Karpas-422 (cell line): ENCODE results near the gene ANGPTL3. TPM values are rescaled to one million over a fixed set of nuclear protein-coding genes. Genes with fewer than 3 reads are reported as not detected.
"Not testable (repeated sequence)": the region's sequence is repeated elsewhere in the genome, so short reads cannot be mapped to it uniquely, and the experiment has no call there.

Source experiments
- DNase-seq: peaks from one replicate; pipeline ENCODE4 v3.0.0-alpha.2; 2015
- H2AFZ ChIP-seq: fragments of 200-600 bp; sonication (generic); 2 replicates; pipeline ENCODE4 v1.6.1; 2014; ENCODE audit warnings: antibody characterized with exemption, low read length, mixed read lengths
- H3K27ac ChIP-seq: fragments of 200-600 bp; sonication (generic); 2 replicates; pipeline ENCODE4 v1.5.1; 2014; ENCODE audit warnings: mild to moderate bottlenecking, low read length, moderate library complexity
- H3K27me3 ChIP-seq: fragments of 200-600 bp; sonication (generic); 2 replicates; pipeline ENCODE4 v1.6.1; 2014; ENCODE audit warnings: low read length, mixed read lengths
- H3K36me3 ChIP-seq: fragments of 200-600 bp; sonication (generic); 2 replicates; pipeline ENCODE4 v1.6.1; 2014; ENCODE audit warnings: low read length, mixed read lengths; ENCODE audit not compliant: insufficient read depth
- H3K4me1 ChIP-seq: fragments of 200-600 bp; sonication (generic); 2 replicates; pipeline ENCODE4 v1.6.1; 2014; ENCODE audit warnings: mild to moderate bottlenecking, low read length, mixed read lengths
- H3K4me2 ChIP-seq: fragments of 200-600 bp; sonication (generic); 2 replicates; pipeline ENCODE4 v1.6.1; 2014; ENCODE audit warnings: low read length, low read depth, mild to moderate bottlenecking; ENCODE audit not compliant: poor library complexity, severe bottlenecking
- H3K4me3 ChIP-seq: fragments of 200-600 bp; sonication (generic); 2 replicates; pipeline ENCODE4 v1.5.1; 2014; ENCODE audit warnings: mild to moderate bottlenecking, antibody characterized with exemption, low read length, mixed read lengths
- H3K79me2 ChIP-seq: fragments of 200-600 bp; sonication (generic); 2 replicates; pipeline ENCODE4 v1.6.1; 2014; ENCODE audit warnings: mild to moderate bottlenecking, low read length, mixed read lengths
- H3K9ac ChIP-seq: fragments of 200-600 bp; sonication (generic); 2 replicates; pipeline ENCODE4 v1.6.0; 2014; ENCODE audit warnings: low read length
- H3K9me2 ChIP-seq: fragments of 200-600 bp; sonication (generic), shearing (Covaris generic); replicated peaks from 2 replicates; pipeline ENCODE4 v1.6.0; 2014; ENCODE audit warnings: mild to moderate bottlenecking, low read length, moderate library complexity; ENCODE audit not compliant: insufficient read depth
- H3K9me3 ChIP-seq: fragments of 300-700, 200-600 bp; sonication (generic); 2 replicates; pipeline ENCODE4 v1.6.1; 2014; ENCODE audit warnings: low read length, mixed read lengths
- H4K20me1 ChIP-seq: fragments of 200-600 bp; sonication (generic); 2 replicates; pipeline ENCODE4 v1.6.1; 2014; ENCODE audit warnings: mild to moderate bottlenecking, antibody characterized with exemption, low read length, low read depth; ENCODE audit not compliant: insufficient read depth
- total RNA-seq: library from RNA; depleted of rRNA; stranded (reverse); fragments of >200 nt; shearing (Covaris generic); gene quantifications from 2 replicates; pipeline ENCODE4 v1.2.3, GENCODE V29; 2014; ENCODE audit warnings: low replicate concordance

The ANGPTL3 gene
- total RNA-seq, 1 experiment from 2014 or later: not detected

DNA sequence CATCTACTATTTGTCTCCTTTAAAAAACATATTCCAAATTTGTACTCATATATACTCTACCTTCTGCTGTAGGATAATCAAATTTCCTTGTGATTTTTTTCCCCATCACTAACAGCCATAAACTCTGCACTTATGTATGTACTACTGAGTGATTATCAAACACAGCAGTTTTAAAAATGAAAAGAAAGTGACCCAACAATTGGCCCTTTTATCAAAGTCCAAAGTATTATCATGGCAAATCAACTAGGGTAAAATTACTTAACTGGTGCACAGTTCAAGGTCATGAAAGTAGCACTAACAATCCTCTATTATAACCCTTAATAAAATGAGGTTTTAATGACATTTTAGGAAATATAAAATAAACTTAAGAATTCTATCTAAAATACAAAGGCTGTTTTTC lies 11.6 kb downstream of the ANGPTL3 start:
- Histone ChIP-seq H3K79me2 (no peaks in the 10 kb centered on the region), H2AFZ (no peak overlapping the region), H3K4me2 (no peak overlapping the region), H3K9ac (no peak overlapping the region), H3K36me3 (no peaks in the 10 kb centered on the region), H4K20me1 (no peaks in the 10 kb centered on the region), H3K9me3 (no peaks in the 10 kb centered on the region), H3K9me2 (no peaks in the 10 kb centered on the region), H3K27ac (no peak overlapping the region), H3K4me1 (peaks cover 11% of the 10 kb centered on the region), H3K4me3 (no peak overlapping the region), H3K27me3 (no peaks in the 10 kb centered on the region)
- no peak for DNase-seq

DNA sequence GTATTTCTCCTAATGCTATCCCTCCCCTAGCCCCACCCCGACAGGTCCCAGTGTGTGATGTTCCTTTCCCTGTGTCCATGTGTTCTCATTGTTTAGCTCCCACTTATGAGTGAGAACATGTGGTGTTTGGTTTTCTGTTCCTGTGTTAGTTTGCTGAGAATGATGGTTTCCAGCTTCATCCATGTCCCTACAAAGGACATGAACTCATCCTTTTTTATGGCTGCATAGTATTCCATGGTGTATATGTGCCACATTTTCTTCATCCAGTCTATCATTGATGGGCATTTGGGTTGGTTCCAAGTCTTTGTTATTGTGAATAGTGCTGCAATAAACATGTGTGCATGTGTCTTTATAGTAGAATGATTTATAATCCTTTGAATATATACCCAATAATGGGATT lies 13.3 kb downstream of the ANGPTL3 start:
- H3K36me3 ChIP-seq, H3K4me3 ChIP-seq, H3K27ac ChIP-seq, H3K9ac ChIP-seq, H3K4me2 ChIP-seq, H3K9me3 ChIP-seq, H3K9me2 ChIP-seq, H3K27me3 ChIP-seq, H3K79me2 ChIP-seq, H2AFZ ChIP-seq, DNase-seq, H4K20me1 ChIP-seq: not testable (repeated sequence)
- peaks cover 11% of the 10 kb centered on the region for H3K4me1 ChIP-seq

DNA sequence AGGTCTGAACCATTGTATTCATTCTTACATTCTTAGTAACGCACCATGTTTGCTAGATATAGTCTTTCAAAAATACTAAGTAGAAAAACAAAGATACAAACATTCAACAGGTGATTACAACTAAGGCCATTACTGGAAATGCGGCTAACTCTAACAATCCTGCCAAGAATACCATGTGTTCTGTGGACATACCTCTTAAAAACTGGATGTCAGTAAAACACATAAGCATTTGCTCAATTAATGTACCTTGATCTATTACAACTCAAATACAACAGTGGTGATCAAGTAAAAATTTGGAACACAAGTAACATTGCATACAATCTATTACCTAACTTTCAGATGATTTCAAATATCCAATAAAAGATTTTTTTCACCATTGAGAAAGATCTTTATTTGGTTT lies 15.4 kb downstream of the ANGPTL3 start:
- Histone ChIP-seq H3K9me3 (no peaks in the 10 kb centered on the region), H3K27ac (no peak overlapping the region), H3K4me3 (0 out of 2 replicates have a peak overlapping the region, but pooled peaks have one; percentile 11), H3K4me1 (peaks cover 11% of the 10 kb centered on the region), H3K79me2 (no peaks in the 10 kb centered on the region), H3K9ac (no peak overlapping the region), H3K36me3 (no peaks in the 10 kb centered on the region), H2AFZ (no peak overlapping the region), H3K27me3 (no peaks in the 10 kb centered on the region), H3K9me2 (no peaks in the 10 kb centered on the region), H4K20me1 (no peaks in the 10 kb centered on the region), H3K4me2 (peak overlapping the region; percentile 53)
- no peak for DNase-seq

DNA sequence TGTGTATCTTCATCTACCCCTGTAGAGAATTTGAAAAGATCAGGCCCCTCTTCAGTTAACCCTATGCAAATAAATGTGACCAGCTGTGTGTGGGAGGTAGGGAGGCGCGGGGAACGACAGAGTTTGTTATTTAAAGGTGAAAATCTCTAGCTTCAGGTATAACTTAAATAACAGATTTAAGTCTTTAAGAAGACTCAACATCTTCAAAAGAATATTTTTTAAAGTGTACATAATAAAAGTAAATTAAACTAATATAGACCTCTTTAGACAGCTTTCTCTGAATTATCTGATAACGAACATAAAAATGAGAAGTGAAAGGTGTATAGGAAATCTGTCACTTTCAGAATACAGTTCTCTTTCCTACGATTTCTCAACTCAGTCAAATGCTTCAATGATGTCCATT lies 16.0 kb downstream of the ANGPTL3 start:
- Histone ChIP-seq H3K9me2 (no peaks in the 10 kb centered on the region), H3K36me3 (no peaks in the 10 kb centered on the region), H3K79me2 (no peaks in the 10 kb centered on the region), H3K9me3 (no peaks in the 10 kb centered on the region), H3K4me3 (0 out of 2 replicates have a peak overlapping the region, but pooled peaks have one; percentile 11), H3K27ac (no peak overlapping the region), H3K4me1 (peaks cover 11% of the 10 kb centered on the region), H3K9ac (no peak overlapping the region), H2AFZ (no peak overlapping the region), H3K4me2 (peak overlapping the region; percentile 53), H4K20me1 (no peaks in the 10 kb centered on the region), H3K27me3 (no peaks in the 10 kb centered on the region)
- peak; percentile 46 for DNase-seq

DNA sequence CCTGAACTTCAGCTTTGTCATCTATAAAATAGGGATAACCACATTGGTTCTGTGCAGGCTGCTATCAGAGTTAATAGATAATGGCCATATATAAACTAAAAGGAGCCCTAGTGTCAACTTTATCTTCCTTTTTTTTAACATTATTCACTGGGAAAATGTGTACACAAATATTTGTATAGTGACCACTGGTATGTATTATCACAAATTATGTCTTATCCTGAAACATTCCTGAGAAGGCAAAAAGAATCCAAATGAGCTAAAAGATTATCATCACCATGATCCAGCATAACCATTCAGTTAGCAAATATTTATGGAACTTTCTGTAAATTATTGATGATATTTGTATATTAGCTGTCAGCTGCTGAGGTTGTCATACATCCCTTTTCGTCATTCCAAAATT lies 16.6 kb downstream of the ANGPTL3 start:
- H3K4me3 ChIP-seq: no peak overlapping the region
- H3K9me2 ChIP-seq: no peaks in the 10 kb centered on the region
- peak overlapping the region; percentile 53 for H3K4me2 ChIP-seq
- no peak overlapping the region for H3K27ac ChIP-seq
- DNase-seq: no peak
- H4K20me1 ChIP-seq: no peaks in the 10 kb centered on the region
- no peaks in the 10 kb centered on the region for H3K27me3 ChIP-seq
- H3K36me3 ChIP-seq: no peaks in the 10 kb centered on the region
- H3K9me3 ChIP-seq: no peaks in the 10 kb centered on the region
- H3K79me2 ChIP-seq: no peaks in the 10 kb centered on the region
- H2AFZ ChIP-seq: no peak overlapping the region
- H3K9ac ChIP-seq: no peak overlapping the region
- peaks cover 11% of the 10 kb centered on the region for H3K4me1 ChIP-seq

DNA sequence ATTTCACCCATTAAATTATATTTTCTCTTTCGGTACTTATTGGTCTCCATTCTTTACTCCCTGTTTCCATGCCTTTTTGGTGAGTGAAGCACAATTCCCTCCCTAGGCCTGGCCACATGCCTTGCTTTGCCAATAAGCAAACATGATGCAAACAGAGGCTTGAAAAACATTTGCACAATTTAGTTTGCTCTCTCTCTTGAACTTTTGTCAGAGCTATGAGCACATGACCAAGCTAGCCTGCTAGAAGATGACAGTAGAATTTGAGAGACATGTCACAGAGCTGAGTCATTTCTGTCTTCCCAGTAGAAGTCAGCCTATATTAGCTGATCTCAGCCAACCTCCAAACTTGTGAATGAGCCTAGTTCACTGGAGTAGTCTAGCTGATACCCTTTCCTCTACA lies 24.6 kb downstream of the ANGPTL3 start:
- H3K4me3 ChIP-seq: no peak overlapping the region
- H3K9me3 ChIP-seq: no peaks in the 10 kb centered on the region
- no peak overlapping the region for H3K4me2 ChIP-seq
- no peak overlapping the region for H2AFZ ChIP-seq
- no peaks in the 10 kb centered on the region for H4K20me1 ChIP-seq
- H3K9me2 ChIP-seq: no peaks in the 10 kb centered on the region
- no peak overlapping the region for H3K27ac ChIP-seq
- H3K9ac ChIP-seq: no peak overlapping the region
- no peaks in the 10 kb centered on the region for H3K79me2 ChIP-seq
- H3K36me3 ChIP-seq: no peaks in the 10 kb centered on the region
- H3K4me1 ChIP-seq: no peaks in the 10 kb centered on the region
- H3K27me3 ChIP-seq: no peaks in the 10 kb centered on the region
- DNase-seq: no peak

DNA sequence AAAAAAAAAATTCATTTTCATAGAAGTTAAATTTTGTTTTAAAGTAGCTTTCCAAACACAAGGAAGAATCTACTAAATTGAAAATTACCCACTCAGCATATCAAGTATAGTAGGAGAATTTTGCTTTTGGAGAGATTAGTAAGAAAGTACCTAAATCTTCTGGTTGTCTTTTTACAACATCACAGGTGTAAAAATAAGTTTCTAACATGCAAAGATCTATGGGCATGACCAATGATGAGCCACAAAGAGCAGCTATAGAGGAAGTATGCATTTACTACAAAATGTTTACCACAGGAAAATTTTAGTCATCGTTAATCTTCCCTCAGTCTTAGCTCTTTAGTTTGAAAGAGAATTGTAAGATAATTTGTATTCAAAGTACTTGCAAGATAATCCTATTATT lies 28.1 kb downstream of the ANGPTL3 start:
- no peak overlapping the region for H3K4me2 ChIP-seq
- H4K20me1 ChIP-seq: no peaks in the 10 kb centered on the region
- no peaks in the 10 kb centered on the region for H3K79me2 ChIP-seq
- H3K27me3 ChIP-seq: no peaks in the 10 kb centered on the region
- H3K9me2 ChIP-seq: no peaks in the 10 kb centered on the region
- no peaks in the 10 kb centered on the region for H3K4me1 ChIP-seq
- no peak overlapping the region for H3K4me3 ChIP-seq
- H3K9me3 ChIP-seq: no peaks in the 10 kb centered on the region
- H3K27ac ChIP-seq: no peak overlapping the region
- H2AFZ ChIP-seq: no peak overlapping the region
- no peaks in the 10 kb centered on the region for H3K36me3 ChIP-seq
- no peak overlapping the region for H3K9ac ChIP-seq
- DNase-seq: no peak

DNA sequence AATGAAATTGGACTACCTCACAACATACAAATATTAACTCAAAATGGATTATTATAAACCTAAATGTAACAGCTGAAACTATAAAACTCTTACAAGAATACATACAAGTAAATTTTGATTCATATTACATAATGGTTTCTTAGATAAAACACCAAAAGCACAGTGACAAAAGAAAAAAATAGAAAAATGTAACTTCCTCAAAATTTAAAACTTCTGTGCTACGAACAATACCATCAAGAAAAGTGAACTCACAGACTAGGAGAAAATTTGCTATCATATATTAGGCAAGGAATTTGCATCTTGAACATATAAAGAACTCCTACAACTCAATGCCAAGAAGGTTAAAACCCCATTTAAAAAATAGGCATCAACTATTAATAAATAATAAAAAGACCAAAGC lies 31.2 kb downstream of the ANGPTL3 start:
- no peaks in the 10 kb centered on the region for H3K4me1 ChIP-seq
- H3K9me2 ChIP-seq: no peaks in the 10 kb centered on the region
- no peak overlapping the region for H3K4me2 ChIP-seq
- DNase-seq: no peak
- no peaks in the 10 kb centered on the region for H3K36me3 ChIP-seq
- no peaks in the 10 kb centered on the region for H3K27me3 ChIP-seq
- no peak overlapping the region for H3K27ac ChIP-seq
- no peak overlapping the region for H3K9ac ChIP-seq
- no peaks in the 10 kb centered on the region; the same call in 1 of the 2 replicates for H3K9me3 ChIP-seq
- no peaks in the 10 kb centered on the region for H3K79me2 ChIP-seq
- H3K4me3 ChIP-seq: no peak overlapping the region
- no peak overlapping the region for H2AFZ ChIP-seq
- H4K20me1 ChIP-seq: no peaks in the 10 kb centered on the region
